Natural killer cell (primary cell): ENCODE measurements around the gene GNS. TPM values are rescaled to one million over a fixed set of nuclear protein-coding genes. Genes with fewer than 3 reads are reported as not detected.

Source experiments
- ATAC-seq, 3 donors: fragments of 150-1000 bp in 2 of 3; fragments of 200-7000 bp in 1 of 3; cut with Tn5 transposase; 1 replicate in 1 of 3; 2 replicates in 2 of 3; pipeline ENCODE4 v1.10.0; 2021; ENCODE audit warnings: mild to moderate bottlenecking in 2 of 3, moderate library complexity in 2 of 3
- DNase-seq, 2 donors: peaks; one replicate each; pipeline versions ENCODE4 v3.0.0 to v3.0.0-alpha.2; 2013 to 2021; ENCODE audit warnings: mixed read lengths in 1 of 2
- H3K27ac ChIP-seq: one replicate; pipeline ENCODE4 v1.5.1; 2013; ENCODE audit warnings: mild to moderate bottlenecking, low read length
- H3K27me3 ChIP-seq: one replicate; pipeline ENCODE4 v1.6.1; 2013; ENCODE audit warnings: low read length; ENCODE audit not compliant: control insufficient read depth, insufficient read depth
- H3K36me3 ChIP-seq: one replicate; pipeline ENCODE4 v1.6.1; 2013; ENCODE audit warnings: low read length; ENCODE audit not compliant: control insufficient read depth, insufficient read depth
- H3K4me1 ChIP-seq: one replicate; pipeline ENCODE4 v1.6.1; 2013; ENCODE audit warnings: low read length; ENCODE audit not compliant: control insufficient read depth, insufficient read depth
- H3K4me3 ChIP-seq: one replicate; pipeline ENCODE4 v1.5.1; 2013; ENCODE audit warnings: low read length
- H3K9me3 ChIP-seq: one replicate; pipeline ENCODE4 v1.6.1; 2013; ENCODE audit warnings: low read length; ENCODE audit not compliant: control insufficient read depth, insufficient read depth
- H3K27ac Mint-ChIP-seq, 2 donors: one replicate each; pipeline ENCODE4 v1.8.0; 2022; ENCODE audit warnings: mild to moderate bottlenecking in 2 of 2, mixed read lengths in 2 of 2, moderate library complexity in 1 of 2
- H3K27me3 Mint-ChIP-seq, 2 donors: one replicate each; pipeline ENCODE4 v1.8.0; 2022; ENCODE audit warnings: low read depth in 2 of 2, mixed read lengths in 2 of 2
- H3K36me3 Mint-ChIP-seq: one replicate; pipeline ENCODE4 v1.8.0; 2022; ENCODE audit warnings: mixed read lengths
- H3K4me1 Mint-ChIP-seq, 2 donors: one replicate each; pipeline ENCODE4 v1.8.0; 2022; ENCODE audit warnings: mixed read lengths in 2 of 2
- H3K4me3 Mint-ChIP-seq: one replicate; pipeline ENCODE4 v1.8.0; 2022; ENCODE audit warnings: mild to moderate bottlenecking, moderate library complexity, mixed read lengths
- H3K9me3 Mint-ChIP-seq, 2 donors: one replicate each; pipeline ENCODE4 v1.8.0; 2022; ENCODE audit warnings: mixed read lengths in 2 of 2
- WGBS: methylation state at CpG from one replicate; pipeline ENCODE4 v1.1.7; 2013; ENCODE audit warnings: missing lambda C conversion rate; ENCODE audit not compliant: insufficient coverage; 5-methylcytosine and 5-hydroxymethylcytosine counted together
- intact Hi-C: fragments of 100-400 bp; cut with micrococcal nuclease; formaldehyde crosslinking; loops from one replicate; pipeline ENCODE4 v1.14.2; 2022
- total RNA-seq, 4 donors: library from RNA; stranded (reverse); fragments of 120-200 nt in 1 of 4; gene quantifications; one replicate each; pipeline versions ENCODE4 v1.2.3 to v1.2.4, GENCODE V29; 2013 to 2022
- TF ChIP-seq, protein P1 (sequence below): fragments of 200-600 bp; IDR thresholded peaks from one replicate; pipeline ENCODE4 v1.8.0; 2022; ENCODE audit warnings: antibody characterized with exemption

GNS gene
- total RNA-seq, 3 donors from 2014 or later (not counting 1 experiment from before 2014, with no cell fraction given): 51.9 to 73.9 (median 59.7) TPM

DNA sequence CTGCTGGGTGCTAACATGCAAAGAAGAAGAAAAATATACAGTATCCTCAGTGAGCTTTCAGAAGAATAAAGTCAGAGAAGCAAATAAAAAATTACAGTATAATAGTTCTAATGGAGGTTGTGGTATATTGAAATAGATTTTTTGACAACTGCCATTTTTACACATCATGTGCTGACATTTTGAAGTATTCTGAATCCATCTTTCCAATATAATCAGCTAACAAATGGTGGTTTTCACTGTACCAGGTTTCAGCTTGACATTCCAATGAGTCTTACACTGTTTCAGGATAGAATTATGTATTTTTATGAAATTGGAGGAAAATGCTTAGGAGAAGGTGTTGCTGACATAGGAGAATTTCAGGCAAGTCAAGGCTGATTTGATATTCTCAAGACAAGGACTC lies 39.0 kb upstream of the GNS start:
- H3K27me3 Mint-ChIP-seq: peaks cover 13% of the 10 kb centered on the region in 2 donors
- TF ChIP-seq, protein P1, sequence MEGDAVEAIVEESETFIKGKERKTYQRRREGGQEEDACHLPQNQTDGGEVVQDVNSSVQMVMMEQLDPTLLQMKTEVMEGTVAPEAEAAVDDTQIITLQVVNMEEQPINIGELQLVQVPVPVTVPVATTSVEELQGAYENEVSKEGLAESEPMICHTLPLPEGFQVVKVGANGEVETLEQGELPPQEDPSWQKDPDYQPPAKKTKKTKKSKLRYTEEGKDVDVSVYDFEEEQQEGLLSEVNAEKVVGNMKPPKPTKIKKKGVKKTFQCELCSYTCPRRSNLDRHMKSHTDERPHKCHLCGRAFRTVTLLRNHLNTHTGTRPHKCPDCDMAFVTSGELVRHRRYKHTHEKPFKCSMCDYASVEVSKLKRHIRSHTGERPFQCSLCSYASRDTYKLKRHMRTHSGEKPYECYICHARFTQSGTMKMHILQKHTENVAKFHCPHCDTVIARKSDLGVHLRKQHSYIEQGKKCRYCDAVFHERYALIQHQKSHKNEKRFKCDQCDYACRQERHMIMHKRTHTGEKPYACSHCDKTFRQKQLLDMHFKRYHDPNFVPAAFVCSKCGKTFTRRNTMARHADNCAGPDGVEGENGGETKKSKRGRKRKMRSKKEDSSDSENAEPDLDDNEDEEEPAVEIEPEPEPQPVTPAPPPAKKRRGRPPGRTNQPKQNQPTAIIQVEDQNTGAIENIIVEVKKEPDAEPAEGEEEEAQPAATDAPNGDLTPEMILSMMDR: no peak
- DNase-seq: no peak
- no peak for ATAC-seq
- H3K4me1 Mint-ChIP-seq: peaks cover 0 to 5% of the 10 kb centered on the region in 2 donors
- no peak overlapping the region for H3K27ac Mint-ChIP-seq
- Histone ChIP-seq H3K27me3 (no peaks in the 10 kb centered on the region), H3K4me1 (peaks cover 2% of the 10 kb centered on the region), H3K36me3 (no peaks in the 10 kb centered on the region), H3K4me3 (no peak overlapping the region), H3K9me3 (no peaks in the 10 kb centered on the region), H3K27ac (no peak overlapping the region)
- H3K9me3 Mint-ChIP-seq: no peaks in the 10 kb centered on the region
- no peaks in the 10 kb centered on the region for H3K36me3 Mint-ChIP-seq
- intact Hi-C loops: loop anchor here (5.0 kb wide), 1 partner anchor 251 kb away; no protein-coding TSS in a partner anchor
- no peak overlapping the region for H3K4me3 Mint-ChIP-seq

DNA sequence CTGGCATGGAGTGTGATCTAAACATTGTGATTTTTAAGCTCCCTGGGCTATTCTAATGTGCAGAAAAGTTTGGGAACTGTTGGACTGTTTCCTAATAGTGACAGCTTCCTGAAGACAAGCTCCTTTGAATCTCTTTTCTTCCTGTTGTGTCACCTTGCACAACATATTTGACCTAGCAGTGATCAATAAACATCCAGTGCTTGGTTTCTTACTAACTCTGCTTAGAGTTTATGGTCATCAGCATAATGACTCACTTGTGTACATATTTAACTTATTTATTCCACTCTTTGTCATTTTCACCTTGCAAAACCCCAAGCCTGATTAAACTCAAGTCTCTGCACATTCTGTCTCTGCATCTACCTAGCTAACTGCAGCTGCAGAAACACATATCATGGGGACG lies 38.0 kb upstream of the GNS start:
- Histone ChIP-seq H3K4me1 (peaks cover 2% of the 10 kb centered on the region), H3K9me3 (no peaks in the 10 kb centered on the region), H3K4me3 (no peak overlapping the region), H3K36me3 (no peaks in the 10 kb centered on the region), H3K27ac (no peak overlapping the region), H3K27me3 (no peaks in the 10 kb centered on the region)
- intact Hi-C loops: loop anchor here (2.0 to 5.0 kb wide), 2 partner anchors 250 to 436 kb away; no protein-coding TSS in a partner anchor
- Mint-ChIP-seq H3K4me3 (no peak overlapping the region), H3K27ac (no peak overlapping the region), H3K27me3 (peaks cover 11 to 13% of the 10 kb centered on the region in 2 donors), H3K9me3 (no peaks in the 10 kb centered on the region), H3K36me3 (no peaks in the 10 kb centered on the region), H3K4me1 (peaks cover 0 to 2% of the 10 kb centered on the region in 2 donors)
- ATAC-seq (no peak), DNase-seq (no peak)
- TF ChIP-seq, protein P1: no peak
- WGBS: 82% methylated on average over 1 of the region's 1 CpG

DNA sequence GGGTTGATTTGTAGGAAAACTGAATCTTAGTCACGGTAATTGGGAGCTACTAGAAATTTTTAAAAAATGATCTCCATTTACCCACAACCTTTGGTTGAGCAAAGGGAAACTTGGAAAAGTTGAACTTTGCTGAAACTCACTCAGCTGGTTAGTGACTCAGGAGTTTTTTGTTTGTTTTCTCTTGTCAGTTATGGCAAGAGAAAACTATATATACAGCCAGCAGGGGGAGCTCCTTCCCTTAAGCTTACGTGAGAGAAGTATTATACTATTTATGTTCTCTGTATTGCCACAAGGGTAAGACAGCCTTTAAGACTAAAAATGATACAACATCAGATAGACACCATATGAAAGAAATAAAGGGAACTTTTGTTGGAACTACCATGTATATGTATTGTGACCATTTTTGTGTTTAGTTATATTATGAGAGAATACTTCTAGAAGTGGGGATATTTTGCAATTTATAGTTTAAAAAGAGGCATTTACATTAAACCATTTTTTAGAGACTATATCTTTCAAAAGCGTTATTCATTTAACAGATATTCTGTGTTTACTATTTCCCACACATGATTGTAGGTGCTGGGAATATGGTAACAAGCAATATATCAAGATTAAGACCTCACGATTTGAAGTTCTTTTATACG lies 37.1 kb upstream of the GNS start:
- no peak overlapping the region for H3K4me3 Mint-ChIP-seq
- TF ChIP-seq, protein P1: peak; percentile 94
- H3K9me3 ChIP-seq: no peaks in the 10 kb centered on the region
- no peak overlapping the region for H3K4me3 ChIP-seq
- H3K4me1 Mint-ChIP-seq: no peaks in the 10 kb centered on the region
- ATAC-seq (peak; percentile 88 to 99 (median 99)), DNase-seq (peak; percentile 33 to 87)
- no peak overlapping the region for H3K27ac ChIP-seq
- H3K27ac Mint-ChIP-seq: no peak overlapping the region
- H3K27me3 Mint-ChIP-seq: peaks cover 11 to 12% of the 10 kb centered on the region in 2 donors
- no peaks in the 10 kb centered on the region for H3K36me3 Mint-ChIP-seq
- intact Hi-C loops: loop anchor here (2.0 to 5.0 kb wide), 2 partner anchors 249 to 436 kb away; no protein-coding TSS in a partner anchor
- H3K4me1 ChIP-seq: no peaks in the 10 kb centered on the region
- H3K9me3 Mint-ChIP-seq: no peaks in the 10 kb centered on the region
- WGBS: no CpG with 5 or more reads among the region's 5 CpGs
- no peaks in the 10 kb centered on the region for H3K36me3 ChIP-seq
- H3K27me3 ChIP-seq: no peaks in the 10 kb centered on the region

DNA sequence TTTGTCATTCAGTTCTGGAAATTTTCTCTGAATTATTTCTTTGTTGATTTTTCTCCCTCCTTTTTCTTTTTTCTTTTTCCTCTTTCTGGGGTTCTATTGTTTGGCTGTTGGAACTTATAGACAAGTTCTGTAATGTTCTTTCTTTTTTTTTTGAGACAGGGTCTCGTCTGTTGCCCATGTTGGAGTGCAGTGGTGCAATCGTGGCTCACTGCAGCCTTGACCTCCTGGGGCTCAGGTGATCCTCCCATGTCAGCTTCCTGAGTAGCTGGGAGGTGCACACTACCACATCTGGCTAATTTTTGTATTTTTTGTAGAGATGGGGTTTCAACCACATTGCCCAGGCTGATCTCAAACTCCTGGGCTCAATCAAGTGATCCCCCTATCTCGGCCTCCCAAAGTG lies 35.1 kb upstream of the GNS start:
- no peaks in the 10 kb centered on the region for H3K4me1 ChIP-seq
- H3K36me3 ChIP-seq: no peaks in the 10 kb centered on the region
- H3K27ac ChIP-seq: no peak overlapping the region
- H3K36me3 Mint-ChIP-seq: no peaks in the 10 kb centered on the region
- H3K27ac Mint-ChIP-seq: no peak overlapping the region
- no peak overlapping the region for H3K4me3 Mint-ChIP-seq
- WGBS: 73% methylated on average over 3 of the region's 3 CpGs
- no peak overlapping the region for H3K4me3 ChIP-seq
- no peaks in the 10 kb centered on the region for H3K9me3 Mint-ChIP-seq
- H3K27me3 Mint-ChIP-seq: no peaks in the 10 kb centered on the region
- H3K4me1 Mint-ChIP-seq: no peaks in the 10 kb centered on the region
- peaks cover 2% of the 10 kb centered on the region for H3K27me3 ChIP-seq
- TF ChIP-seq, protein P1: no peak
- ATAC-seq (no peak), DNase-seq (no peak)
- intact Hi-C loops: no loop called here
- H3K9me3 ChIP-seq: no peaks in the 10 kb centered on the region
